Measurements from ENCODE around the gene TNFRSF9. TPM values are rescaled to one million over a fixed set of nuclear protein-coding genes. Genes with fewer than 3 reads are reported as not detected.

The TNFRSF9 gene
- total and polyA plus RNA-seq, 2 of the 8 experiments (the other 6 are each of a cell fraction or from before 2014, with no cell fraction given): not detected

GRCh38 chr1:7987528-7987927 lies 46.9 kb upstream of the TNFRSF9 start:
- WGBS, 2 experiments (ENCODE audit: extremely low coverage in 1 of 2, insufficient coverage in 1 of 2, insufficient read length in 1 of 2, insufficient replicate concordance in 2 of 2, low coverage in 1 of 2, low lambda C conversion rate in 2 of 2, missing lambda C conversion rate in 1 of 2): 89% methylated on average over 7 of the region's 7 CpGs; no CpG with 5 or more reads in 1 of the 2 experiments
- Histone ChIP-seq H3K56ac (replicated peaks; ENCODE audit: insufficient read length, low read depth, low read length) (no peak overlapping the region), H2BK15ac (ENCODE audit: low read length) (no peak overlapping the region), H2BK12ac (ENCODE audit: low read depth, low read length) (no peak overlapping the region), H2AK5ac (ENCODE audit: low read depth, low read length) (no peak overlapping the region), H4K20me1 (replicated peaks in 1 of 2; ENCODE audit: control insufficient read depth in 1 of 2, insufficient read depth in 2 of 2, low read length in 2 of 2) (peaks cover 0 to 6% of the 10 kb centered on the region in 2 experiments), H3K36me3 (ENCODE audit: control insufficient read depth in 2 of 4, insufficient read depth in 4 of 4, low read length in 3 of 4) (peaks cover 11 to 45% (median 25%) of the 10 kb centered on the region in 4 experiments), H3K18ac (ENCODE audit: extremely low read depth, low read length) (no peak overlapping the region), H3K79me2 (ENCODE audit: control insufficient read depth in 1 of 2, insufficient read depth in 2 of 2, low read length in 2 of 2) (no peaks in the 10 kb centered on the region), H3K9ac (replicated peaks in 1 of 4; ENCODE audit: extremely low read depth in 1 of 4, low read depth in 3 of 4, low read length in 3 of 4) (no peak overlapping the region), H2AFZ (ENCODE audit: low read length) (no peak overlapping the region), H3K79me1 (ENCODE audit: low read depth, low read length) (peaks cover 8% of the 10 kb centered on the region; the same call in 1 of the 2 replicates), H3K27me3 (replicated peaks in 1 of 4; ENCODE audit: control insufficient read depth in 3 of 4, extremely low read depth in 1 of 4, insufficient read depth in 3 of 4, low read length in 3 of 4) (no peaks in the 10 kb centered on the region), H2BK120ac (replicated peaks; ENCODE audit: low read depth, low read length) (no peak overlapping the region), H3K14ac (ENCODE audit: insufficient read length) (no peak overlapping the region), H3K4me2 (ENCODE audit: insufficient read depth in 1 of 2, low read depth in 2 of 2, low read length in 2 of 2) (no peak overlapping the region), H4K5ac (ENCODE audit: insufficient read length, low read depth, low read length) (no peak overlapping the region), H2BK20ac (ENCODE audit: low read length) (no peak overlapping the region), H4K8ac (ENCODE audit: extremely low read depth, insufficient read depth, low read length) (no peak overlapping the region; the same call in 1 of the 2 replicates), H4K91ac (replicated peaks; ENCODE audit: insufficient read length, low read length) (no peak overlapping the region), H3K9me3 (ENCODE audit: insufficient read depth in 2 of 2, low read depth in 1 of 2, low read length in 1 of 2) (no peaks in the 10 kb centered on the region), H3K4me1 (replicated peaks in 1 of 4; ENCODE audit: control insufficient read depth in 3 of 4, insufficient read depth in 4 of 4, low read length in 3 of 4) (peaks cover 0 to 6% (median under 1%) of the 10 kb centered on the region in 4 experiments; a peak in 4 of 7 replicates), H3K23me2 (ENCODE audit: low read depth, low read length) (peaks cover 7% of the 10 kb centered on the region; the same call in 1 of the 2 replicates), H2BK5ac (ENCODE audit: low read depth, low read length) (no peak overlapping the region), H3K23ac (ENCODE audit: insufficient read length) (no peak overlapping the region), H3K4ac (replicated peaks; ENCODE audit: insufficient read length, low read depth, low read length) (no peak overlapping the region), H3K27ac (ENCODE audit: low read depth, low read length) (no peak overlapping the region), H3K4me3 (ENCODE audit: extremely low read depth in 1 of 4, insufficient read depth in 2 of 4, low read depth in 3 of 4, low read length in 4 of 4) (no peak overlapping the region)
- ChIA-PET POLR2A (ENCODE audit: partially characterized antibody) (interaction anchor here (0.9 to 1.5 kb wide), 4 partner anchors 12 to 392 kb away, joined by 3 to 4 read pairs (median 4); partner anchors contain the start of genes ERRFI1 and PARK7), CTCF (ENCODE audit: partially characterized antibody) (interaction anchor here (0.6 to 7.8 kb wide), 4 partner anchors 13 to 328 kb away, joined by 3 to 100 read pairs (median 18); no protein-coding TSS in a partner anchor)
- DNase-seq (ENCODE audit: low read depth in 1 of 2, low spot score in 2 of 2) (no peak), FAIRE-seq (no peak)
- TF ChIP-seq RAD21 (IDR thresholded peaks at IDR 0.05 in 1 of 2, conservative IDR thresholded peaks at IDR 0.05 in 1 of 2; ENCODE audit: low read depth in 2 of 2, low read length in 2 of 2) (no peak), SUZ12 (IDR thresholded peaks at IDR 0.05; ENCODE audit: low read length) (no peak), CTBP2 (IDR thresholded peaks at IDR 0.05; ENCODE audit: borderline replicate concordance, insufficient read depth, insufficient read length, low read length) (no peak)

Measured in H1 (cell line).